Right atrium auricular region (tissue), 2 donors: ENCODE measurements around the gene DNAAF5. TPM values are rescaled to one million over a fixed set of nuclear protein-coding genes. Genes with fewer than 3 reads are reported as not detected.
A peak's percentile ranks its signal among the peaks of the same experiment; 100 is the strongest.

Experiments
- DNase-seq: peaks from one replicate; pipeline ENCODE4 v3.0.0-alpha.2; 2019; ENCODE audit warnings: low spot score
- H3K27ac ChIP-seq, 2 donors: fragments of 200-600 bp; sonication (generic); 1 replicate in 1 of 2; 2 replicates in 1 of 2; pipeline ENCODE4 v1.5.1; 2016 to 2019
- H3K27me3 ChIP-seq, 2 donors: fragments of 200-600 bp; sonication (generic); one replicate each; pipeline versions ENCODE4 v1.5.1 to v1.6.0; 2017 to 2019
- H3K36me3 ChIP-seq: fragments of 200-600 bp; sonication (generic); one replicate; pipeline ENCODE4 v1.5.1; 2016
- H3K4me1 ChIP-seq, 2 donors: fragments of 200-600 bp; sonication (generic); one replicate each; pipeline versions ENCODE4 v1.5.1 to v1.6.0; 2017 to 2019
- H3K4me3 ChIP-seq, 2 donors: fragments of 200-600 bp; sonication (generic); 1 replicate in 1 of 2; 2 replicates in 1 of 2; pipeline ENCODE4 v1.5.1; 2017 to 2019; ENCODE audit warnings: mild to moderate bottlenecking in 1 of 2, moderate library complexity in 1 of 2
- H3K9me3 ChIP-seq, 2 donors: fragments of 200-600 bp; sonication (generic); one replicate each; pipeline ENCODE4 v1.5.1; 2019
- CTCF ChIP-seq, 2 donors: fragments of 200-600 bp; sonication (generic); IDR thresholded peaks; one replicate each; pipeline ENCODE4 v1.5.1; 2019; ENCODE audit warnings: antibody characterized with exemption in 2 of 2
- total RNA-seq, 2 donors: library from RNA; depleted of rRNA; stranded (reverse); fragments of >200 nt; gene quantifications; one replicate each; pipeline ENCODE4 v1.1.0, GENCODE V29; 2016

The DNAAF5 gene
- total RNA-seq, 2 donors from 2014 or later = 19.0 to 35.5 TPM

GRCh38 chr7:725223-726005 lies 1.1 kb upstream of the DNAAF5 start:
- H3K9me3 ChIP-seq = no peaks in the 10 kb centered on the region
- H3K4me3 ChIP-seq = no peak overlapping the region
- H3K27me3 ChIP-seq = no peaks in the 10 kb centered on the region
- TF ChIP-seq CTCF (IDR thresholded peaks at IDR 0.05) = no peak
- DNase-seq = no peak
- peaks cover 9% of the 10 kb centered on the region for H3K36me3 ChIP-seq
- no peak overlapping the region for H3K27ac ChIP-seq
- peaks cover 0 to 29% of the 10 kb centered on the region in 2 donors for H3K4me1 ChIP-seq

- Histone ChIP-seq H3K9me3 (no peaks in the 10 kb centered on the region), H3K27me3 (no peaks in the 10 kb centered on the region), H3K4me1 (peaks cover 0 to 42% of the 10 kb centered on the region in 2 donors), H3K4me3 (peak overlapping the region; percentile 68 to 82), H3K27ac (peak overlapping the region; percentile 56 to 73), H3K36me3 (peaks cover 9% of the 10 kb centered on the region)
- no peak for DNase-seq
- TF ChIP-seq CTCF (IDR thresholded peaks at IDR 0.05) = no peak
Observed at GRCh38 chr7:726854-727103, 280 bp downstream of the DNAAF5 start.

GRCh38 chr7:727104-727805 lies 756 bp downstream of the DNAAF5 start, which contains the start of gene PRKAR1B:
PRKAR1B (minus strand) TSS chr7:727281; CDS start chr7:711505, 15,776 bp downstream.
- Histone ChIP-seq H3K36me3 (peaks cover 9% of the 10 kb centered on the region), H3K4me1 (peaks cover 0 to 47% of the 10 kb centered on the region in 2 donors), H3K4me3 (peak within 1 kb of the TSS; percentile 68 to 82), H3K27me3 (no peaks in the 10 kb centered on the region), H3K27ac (peak within 1 kb of the TSS; percentile 56 to 73), H3K9me3 (no peaks in the 10 kb centered on the region)
- no peak for TF ChIP-seq CTCF (IDR thresholded peaks at IDR 0.05)
- DNase-seq = no peak

GRCh38 chr7:727806-728460 lies 1.4 kb downstream of the DNAAF5 start:
- H3K4me1 ChIP-seq = peaks cover 0 to 54% of the 10 kb centered on the region in 2 donors

GRCh38 chr7:728602-729001 lies 2.1 kb downstream of the DNAAF5 start:
- no peak for DNase-seq
- TF ChIP-seq CTCF (IDR thresholded peaks at IDR 0.05) = no peak

More at GRCh38 chr7:727806-728460, 1.4 kb downstream of the DNAAF5 start:
- TF ChIP-seq CTCF (IDR thresholded peaks at IDR 0.05) = no peak
- Histone ChIP-seq H3K27me3 (no peaks in the 10 kb centered on the region), H3K4me3 (peak overlapping the region; percentile 68 to 82), H3K36me3 (peaks cover 9% of the 10 kb centered on the region), H3K9me3 (no peaks in the 10 kb centered on the region), H3K27ac (peak overlapping the region in 1 of 2 donors; percentile 35)
- DNase-seq = no peak

More at GRCh38 chr7:728602-729001, 2.1 kb downstream of the DNAAF5 start:
- peak overlapping the region in 1 of 2 donors; percentile 35 for H3K27ac ChIP-seq
- no peak overlapping the region for H3K4me3 ChIP-seq
- no peaks in the 10 kb centered on the region for H3K27me3 ChIP-seq
- peaks cover 0 to 54% of the 10 kb centered on the region in 2 donors for H3K4me1 ChIP-seq
- H3K9me3 ChIP-seq = no peaks in the 10 kb centered on the region
- peaks cover 9% of the 10 kb centered on the region for H3K36me3 ChIP-seq
